Astrocyte of the spinal cord (primary cell): Measurements from ENCODE around the gene PKD1L1.
"Not testable (repeated sequence)": the region's sequence is repeated elsewhere in the genome, so short reads cannot be mapped to it uniquely, and the experiment has no call there.

ENCODE experiments used
- DNase-seq: peaks from one replicate; pipeline ENCODE4 v3.0.0; 2011; ENCODE audit warnings: low read depth, low spot score
- H3K4me3 ChIP-seq: 2 replicates; pipeline ENCODE4 v1.5.1; 2011; ENCODE audit warnings: low read depth, mild to moderate bottlenecking, low read length, moderate library complexity
- CTCF ChIP-seq: IDR thresholded peaks from 2 replicates; pipeline ENCODE4 v1.5.1; 2012; ENCODE audit warnings: low read depth, mild to moderate bottlenecking, low read length, inconsistent platforms
- in situ Hi-C: cut with HindIII; loops from 2 replicates; pipeline ENCODE4 v1.10.0; 2017; ENCODE audit warnings: low sequenced_read_pairs

PKD1L1 gene

GRCh38 chr7:47988496-47989386, 40.5 kb upstream of the PKD1L1 start:
- TF ChIP-seq CTCF = peak; percentile 58
- in situ Hi-C loops = no loop called here
- H3K4me3 ChIP-seq = no peak overlapping the region
- DNase-seq = peak; percentile 16

GRCh38 chr7:47982610-47983009, 34.3 kb upstream of the PKD1L1 start:
- in situ Hi-C loops = no loop called here
- H3K4me3 ChIP-seq = no peak overlapping the region
- no peak for DNase-seq
- TF ChIP-seq CTCF = no peak

- DNase-seq, in situ Hi-C loops, H3K4me3 ChIP-seq: not testable (repeated sequence)
Measured at GRCh38 chr7:47980648-47981047, 32.4 kb upstream of the PKD1L1 start.

GRCh38 chr7:47979832-47980181, 31.5 kb upstream of the PKD1L1 start:
- in situ Hi-C loops = no loop called here
- peak overlapping the region; percentile 64 for H3K4me3 ChIP-seq
- no peak for TF ChIP-seq CTCF
- DNase-seq = no peak

GRCh38 chr7:47979145-47979831, 31.0 kb upstream of the PKD1L1 start, which contains the start of gene HUS1:
Gene HUS1, minus strand, starts transcription at chr7:47979615. Its CDS starts 96 bp downstream, at chr7:47979519.
- TF ChIP-seq CTCF = no peak
- in situ Hi-C loops = no loop called here
- H3K4me3 ChIP-seq = peak within 1 kb of the TSS; percentile 64
- peak; percentile 90 for DNase-seq

- H3K4me3 ChIP-seq = peak overlapping the region; percentile 64
- no peak for DNase-seq
- no peak for TF ChIP-seq CTCF
- in situ Hi-C loops = no loop called here
Measured at GRCh38 chr7:47978790-47979144, 30.5 kb upstream of the PKD1L1 start.

- no peak for DNase-seq
- H3K4me3 ChIP-seq = no peak overlapping the region
- no peak for TF ChIP-seq CTCF
- in situ Hi-C loops = no loop called here
Measured at GRCh38 chr7:47973739-47974138, 25.5 kb upstream of the PKD1L1 start.
